ENCODE measurements around the gene ANXA2R.

DNA sequence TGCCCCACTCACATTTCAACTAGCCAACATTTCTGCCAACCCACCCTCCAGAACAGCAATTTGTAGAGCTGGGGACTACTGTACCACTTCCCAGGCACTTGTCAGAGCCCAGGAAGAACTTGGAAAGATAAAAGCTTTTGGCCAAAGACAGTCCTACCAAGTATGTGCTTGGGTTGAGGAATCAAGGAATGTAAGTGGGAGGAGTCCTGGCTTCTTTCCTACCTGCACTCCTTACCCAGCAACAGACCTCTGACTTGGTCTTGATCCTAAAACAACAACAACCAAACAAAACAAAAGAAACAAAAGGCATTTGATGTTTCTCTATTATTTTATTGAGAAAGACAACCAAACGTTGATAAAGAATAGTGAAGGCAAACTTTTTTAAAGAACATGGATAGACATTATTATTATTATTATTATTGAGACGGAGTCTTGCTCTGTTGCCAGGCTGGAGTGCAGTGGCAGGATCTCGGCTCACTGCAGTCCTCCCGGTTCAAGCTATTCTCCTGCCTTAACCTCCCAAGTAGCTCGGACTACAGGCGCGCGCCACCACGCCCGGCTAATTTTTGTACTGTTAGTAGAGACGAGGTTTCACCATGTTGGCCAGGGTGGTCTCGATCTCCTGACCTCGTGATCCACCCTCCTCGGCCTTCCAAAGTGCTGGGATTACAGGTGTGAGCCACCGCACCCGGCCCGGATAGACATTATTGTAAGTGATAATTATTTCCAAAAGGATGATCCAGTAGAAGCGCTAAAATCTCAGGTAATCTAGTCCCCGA lies 33.5 kb downstream of the ANXA2R start:
- TF ChIP-seq, protein P1, sequence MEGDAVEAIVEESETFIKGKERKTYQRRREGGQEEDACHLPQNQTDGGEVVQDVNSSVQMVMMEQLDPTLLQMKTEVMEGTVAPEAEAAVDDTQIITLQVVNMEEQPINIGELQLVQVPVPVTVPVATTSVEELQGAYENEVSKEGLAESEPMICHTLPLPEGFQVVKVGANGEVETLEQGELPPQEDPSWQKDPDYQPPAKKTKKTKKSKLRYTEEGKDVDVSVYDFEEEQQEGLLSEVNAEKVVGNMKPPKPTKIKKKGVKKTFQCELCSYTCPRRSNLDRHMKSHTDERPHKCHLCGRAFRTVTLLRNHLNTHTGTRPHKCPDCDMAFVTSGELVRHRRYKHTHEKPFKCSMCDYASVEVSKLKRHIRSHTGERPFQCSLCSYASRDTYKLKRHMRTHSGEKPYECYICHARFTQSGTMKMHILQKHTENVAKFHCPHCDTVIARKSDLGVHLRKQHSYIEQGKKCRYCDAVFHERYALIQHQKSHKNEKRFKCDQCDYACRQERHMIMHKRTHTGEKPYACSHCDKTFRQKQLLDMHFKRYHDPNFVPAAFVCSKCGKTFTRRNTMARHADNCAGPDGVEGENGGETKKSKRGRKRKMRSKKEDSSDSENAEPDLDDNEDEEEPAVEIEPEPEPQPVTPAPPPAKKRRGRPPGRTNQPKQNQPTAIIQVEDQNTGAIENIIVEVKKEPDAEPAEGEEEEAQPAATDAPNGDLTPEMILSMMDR (IDR thresholded peaks at IDR 0.05) = no peak
- TF ChIP-seq POLR2A (IDR thresholded peaks at IDR 0.05; ENCODE audit: low read depth) (no peak), EP300 (IDR thresholded peaks at IDR 0.05) (no peak), POLR2AphosphoS5 (IDR thresholded peaks at IDR 0.05) (no peak)
